ENCODE measurements around the gene VKORC1.
A peak's percentile ranks its signal among the peaks of the same experiment; 100 is the strongest.

The VKORC1 gene

DNA sequence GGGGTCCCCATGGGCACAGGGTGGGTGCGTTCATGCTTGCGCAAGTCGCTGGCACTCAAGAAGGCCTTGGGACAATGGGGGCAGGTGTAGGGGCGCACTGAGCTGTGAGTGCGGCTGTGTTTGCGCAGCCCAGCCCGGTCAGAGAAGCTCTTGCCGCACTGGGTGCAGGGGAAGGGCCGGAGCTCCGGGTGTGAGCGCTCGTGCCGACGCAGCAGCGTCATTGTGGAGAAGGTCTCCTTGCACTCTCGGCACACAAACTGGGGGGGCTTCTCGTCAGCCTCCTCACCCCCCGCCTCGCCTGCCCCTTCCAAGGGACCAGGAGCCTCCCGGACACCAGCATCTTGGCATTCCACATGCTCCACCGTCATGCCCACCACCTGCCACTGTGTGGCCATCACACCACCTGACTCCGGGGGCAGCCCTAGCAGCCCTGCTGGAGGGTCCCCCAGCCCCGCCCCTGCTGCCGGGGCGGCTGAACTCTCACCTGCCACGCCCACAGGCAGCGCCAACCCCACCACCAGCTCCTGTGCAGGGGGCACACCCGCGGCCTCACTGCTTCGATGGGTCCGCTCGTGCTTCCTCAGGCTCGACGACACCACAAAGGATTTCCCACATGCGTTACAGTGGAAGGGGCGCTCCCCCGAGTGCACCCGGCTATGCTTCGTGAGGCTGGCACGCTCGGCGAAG, 33.3 kb downstream of the VKORC1 start:
- DNase-seq: no peak

DNA sequence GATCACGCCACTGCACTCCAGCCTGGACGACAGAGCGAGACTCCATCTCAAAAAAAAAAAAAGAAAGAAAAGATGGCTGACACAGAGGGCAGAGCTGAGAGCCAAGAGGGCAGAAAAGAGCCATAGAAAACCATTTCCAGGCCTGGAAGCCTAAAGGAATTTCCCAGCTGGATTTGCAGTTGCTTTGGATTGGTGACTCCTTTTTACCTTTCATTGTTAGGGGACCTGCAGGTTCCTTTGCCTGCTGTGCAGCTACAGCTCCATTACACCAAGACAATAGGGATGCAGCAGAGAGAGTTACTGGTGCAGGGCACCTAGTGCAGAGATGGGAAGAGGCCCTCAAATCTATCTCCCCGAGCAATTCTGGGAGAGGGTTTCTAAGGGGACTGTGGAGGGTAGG, 39.0 kb downstream of the VKORC1 start:
- no peak for DNase-seq

DNA sequence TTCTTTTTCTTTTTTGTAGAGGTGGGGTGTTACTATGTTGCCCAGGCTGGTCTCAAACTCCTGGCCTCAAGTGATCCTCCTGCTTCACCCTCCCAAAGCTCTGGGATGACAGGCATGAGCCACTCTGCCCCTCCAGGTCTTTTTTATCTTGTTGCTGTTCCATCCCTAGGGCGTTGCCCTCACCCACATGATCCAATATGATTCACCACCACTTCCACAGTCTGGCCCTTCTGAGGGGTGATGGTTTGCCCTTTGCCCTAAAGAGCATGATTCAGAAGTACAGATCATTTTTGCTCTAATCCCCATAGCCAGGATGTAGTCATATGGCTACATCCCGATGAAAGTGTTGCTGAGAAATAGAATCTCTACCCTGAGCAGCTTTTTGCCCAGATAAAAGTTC, 42.5 kb downstream of the VKORC1 start:
- peak; percentile 90 for DNase-seq

DNA sequence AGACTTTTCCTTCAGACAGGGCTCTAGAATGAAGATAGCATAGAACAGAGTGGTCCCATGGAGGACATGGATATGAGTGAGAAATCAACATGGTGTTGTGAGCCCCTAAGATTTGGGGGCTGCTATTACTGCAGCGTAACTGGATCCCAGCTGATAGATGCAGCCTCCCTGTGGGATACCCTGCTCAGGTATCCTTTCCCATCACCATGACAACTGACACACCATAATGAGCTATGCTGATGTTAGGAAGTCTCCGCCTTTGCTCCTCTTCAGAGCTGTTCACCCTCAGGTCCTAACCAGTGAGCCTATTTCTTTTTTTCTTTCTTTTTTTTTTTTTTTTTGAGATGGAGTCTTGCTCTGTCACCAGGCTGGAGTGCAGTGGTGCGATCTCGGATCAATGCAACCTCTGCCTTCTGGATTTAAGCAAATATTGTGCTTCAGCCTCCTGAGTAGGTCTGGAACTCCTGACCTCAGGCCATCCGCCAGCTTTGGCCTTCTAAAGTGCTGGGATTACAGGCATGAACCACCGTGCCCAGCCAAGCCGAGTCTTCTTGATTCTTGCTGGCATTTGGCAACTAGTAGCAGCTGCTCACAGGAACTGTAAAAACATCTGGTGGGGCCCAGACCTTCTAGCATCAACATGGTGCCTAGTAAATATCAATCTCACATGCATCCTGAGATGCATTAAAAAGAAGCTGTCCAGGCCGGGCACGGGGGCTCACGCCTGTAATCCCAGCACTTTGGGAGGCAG, 44.1 kb downstream of the VKORC1 start:
- no peak for DNase-seq

DNA sequence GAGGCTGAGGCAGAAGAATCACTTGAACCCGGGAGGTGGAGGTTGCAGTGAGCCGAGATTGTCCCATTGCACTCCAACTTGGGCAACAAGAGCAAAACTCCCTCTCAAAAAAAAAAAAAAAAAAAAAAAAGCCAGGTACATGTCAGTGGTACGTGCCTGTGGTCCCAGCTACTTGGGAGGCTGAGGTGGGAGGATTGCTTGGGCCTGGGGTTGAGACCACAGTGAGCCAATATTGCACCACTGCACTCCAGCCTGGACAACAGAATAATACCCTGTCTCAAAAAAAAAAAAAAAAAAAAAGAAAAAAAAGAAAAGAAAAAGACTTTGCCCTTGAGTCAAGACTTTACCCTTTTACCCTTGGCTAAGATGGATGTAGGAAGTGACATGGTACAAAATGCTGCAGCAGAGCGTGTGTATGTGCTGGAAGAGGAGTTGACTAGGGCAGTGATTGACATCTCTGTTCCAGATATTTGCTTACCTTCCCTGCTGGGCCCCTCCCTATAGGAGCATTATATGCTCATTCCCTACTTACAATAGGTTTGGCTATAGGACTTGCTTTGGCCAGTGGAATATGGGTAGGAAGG, 50.6 kb downstream of the VKORC1 start:
- no peak for DNase-seq

DNA sequence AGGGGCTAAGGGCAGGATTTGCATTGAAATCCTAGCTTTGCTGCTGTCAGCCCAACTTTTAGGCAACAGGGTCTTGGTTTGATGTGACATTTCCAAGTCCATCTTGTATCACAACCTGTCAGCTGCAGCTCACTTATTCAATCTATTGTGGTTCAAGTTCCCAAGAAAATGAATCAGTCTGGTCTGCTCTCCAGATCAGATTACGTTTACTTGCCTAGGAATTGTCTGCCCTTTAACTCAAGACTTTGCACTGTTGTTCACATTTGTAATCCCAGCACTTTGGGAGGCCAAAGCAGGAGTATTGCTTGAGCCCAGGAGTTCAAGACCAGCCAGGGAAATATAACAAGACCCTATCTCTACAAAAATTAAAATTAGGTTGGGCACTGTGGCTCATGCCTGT, 51.2 kb downstream of the VKORC1 start:
- DNase-seq: no peak

DNA sequence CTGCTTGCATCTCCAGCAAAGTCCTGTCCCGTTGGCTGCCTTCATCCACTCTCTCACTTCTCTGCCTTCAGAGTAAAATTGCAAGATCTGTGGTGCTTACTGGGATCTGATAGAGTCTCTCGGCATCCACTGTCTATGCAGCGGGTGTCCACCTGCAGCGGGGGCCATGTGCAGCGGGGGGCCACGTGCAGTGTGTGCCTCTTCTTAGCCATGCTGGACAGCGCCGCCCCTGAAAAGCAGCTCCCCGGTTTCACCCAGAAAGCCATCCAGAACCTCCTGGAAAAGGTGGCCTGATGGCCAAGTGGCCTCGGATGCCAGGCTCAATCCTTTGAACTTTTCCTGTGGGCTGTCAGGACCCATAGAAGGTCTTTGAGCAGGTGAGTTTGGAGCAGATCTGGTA, 51.7 kb downstream of the VKORC1 start:
- DNase-seq: no peak

Measured in fibroblast of upper back skin (primary cell).